D721Med (cell line): ENCODE results near the gene MAPK1IP1L.

Source experiments
- DNase-seq: peaks from one replicate; pipeline ENCODE4 v3.0.0; 2011; ENCODE audit warnings: low spot score; ENCODE audit not compliant: insufficient read length
- FAIRE-seq: peaks from 2 replicates; lab custom pipeline; 2011; peaks lifted over from hg19 to GRCh38; lab: Jason Lieb, UNC
- CTCF ChIP-seq: IDR thresholded peaks from 2 replicates; pipeline ENCODE4 v1.5.1; 2012; ENCODE audit warnings: mild to moderate bottlenecking, control low read depth; ENCODE audit not compliant: insufficient read depth; ENCODE audit errors: missing control alignments

Gene MAPK1IP1L

GRCh38 chr14:55084401-55085059, 33.1 kb downstream of the MAPK1IP1L start:
- FAIRE-seq: no peak
- no peak for TF ChIP-seq CTCF
- DNase-seq: no peak

- FAIRE-seq (no peak), DNase-seq (no peak)
- no peak for TF ChIP-seq CTCF
Measured at GRCh38 chr14:55085060-55085660, 33.7 kb downstream of the MAPK1IP1L start.

- DNase-seq: no peak
- no peak for TF ChIP-seq CTCF
- no peak for FAIRE-seq
Measured at GRCh38 chr14:55086938-55087337, 35.5 kb downstream of the MAPK1IP1L start.

GRCh38 chr14:55088356-55088755, 36.9 kb downstream of the MAPK1IP1L start:
- FAIRE-seq: no peak
- DNase-seq: no peak
- TF ChIP-seq CTCF: no peak

- no peak for DNase-seq
- no peak for FAIRE-seq
- no peak for TF ChIP-seq CTCF
Measured at GRCh38 chr14:55092341-55092740, 40.9 kb downstream of the MAPK1IP1L start.

GRCh38 chr14:55094292-55095157, 43.1 kb downstream of the MAPK1IP1L start:
- no peak for TF ChIP-seq CTCF
- DNase-seq (no peak), FAIRE-seq (no peak)
